Breast epithelium (tissue), 3 donors: ENCODE data around the gene PKIG.

Experiments used
- POLR2A ChIP-seq: fragments of 450-650 bp; IDR thresholded peaks from one replicate; pipeline ENCODE4 v1.6.1; 2016; ENCODE audit warnings: antibody characterized with exemption, mild to moderate bottlenecking, moderate library complexity
- POLR2AphosphoS5 ChIP-seq, 3 donors: sonication (generic); formaldehyde crosslinking; IDR thresholded peaks; one replicate each; pipeline ENCODE4 v1.6.1; 2017; ENCODE audit warnings: antibody characterized with exemption in 3 of 3

DNA sequence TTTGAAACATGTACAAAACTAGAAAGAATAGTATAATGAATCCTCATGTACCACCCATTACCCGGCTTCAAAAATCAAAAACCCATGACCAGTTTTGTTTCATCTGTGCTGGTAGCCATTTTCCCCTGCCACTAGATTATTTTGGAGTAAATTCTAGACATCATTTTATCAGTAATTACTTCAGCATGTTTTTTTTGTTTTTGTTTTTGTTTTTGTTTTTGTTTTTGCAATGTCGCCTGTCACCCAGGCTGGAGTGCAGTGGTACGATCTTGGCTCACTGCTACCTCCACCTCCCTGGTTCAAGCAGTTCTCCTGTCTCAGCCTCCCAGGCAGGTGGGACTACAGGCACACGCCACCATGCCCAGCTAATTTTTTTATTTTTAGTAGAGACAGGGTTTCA lies 8.0 kb upstream of the PKIG start:
- TF ChIP-seq POLR2A: no peak
- TF ChIP-seq POLR2AphosphoS5 (IDR thresholded peaks at IDR 0.05): no peak
